HEK293T (cell line): ENCODE measurements around the gene CCDC68.

ENCODE experiments used
- CTCF ChIA-PET: fragments of 350-600 bp; formaldehyde crosslinking; extraction: SDS; loops from one replicate; lab custom pipeline; 2021; ENCODE audit warnings: antibody characterized with exemption, inconsistent platforms; lab: Yijun Ruan, JAX
- POLR2A ChIA-PET: fragments of 350-600 bp; formaldehyde crosslinking; extraction: SDS; loops from one replicate; lab custom pipeline; 2020; ENCODE audit warnings: antibody characterized with exemption, inconsistent platforms; lab: Yijun Ruan, JAX
- DNase-seq: peaks from one replicate; pipeline ENCODE4 v3.0.0; 2012; ENCODE audit warnings: mixed read lengths; ENCODE audit errors: extremely low spot score
- ARNT ChIP-seq: fragments of 450-650 bp; IDR thresholded peaks from 2 replicates; pipeline ENCODE4 v1.6.1; 2017; ENCODE audit warnings: mild to moderate bottlenecking
- BHLHE40 ChIP-seq: fragments of 450-650 bp; IDR thresholded peaks from 2 replicates; pipeline ENCODE4 v1.6.1; 2016; ENCODE audit warnings: mild to moderate bottlenecking, moderate library complexity, borderline replicate concordance
- CTBP1 ChIP-seq: fragments of 450-650 bp; IDR thresholded peaks from 2 replicates; pipeline ENCODE4 v1.6.1; 2016; ENCODE audit warnings: borderline replicate concordance
- ELF4 ChIP-seq: fragments of 450-650 bp; IDR thresholded peaks from 2 replicates; pipeline ENCODE4 v1.6.1; 2017; ENCODE audit warnings: antibody characterized with exemption
- FOXA1 ChIP-seq: fragments of 450-650 bp; IDR thresholded peaks from 2 replicates; pipeline ENCODE4 v1.6.1; 2016; ENCODE audit warnings: mild to moderate bottlenecking
- FOXK2 ChIP-seq: fragments of 450-650 bp; IDR thresholded peaks from 2 replicates; pipeline ENCODE4 v1.6.1; 2016; ENCODE audit warnings: mild to moderate bottlenecking
- FOXM1 ChIP-seq: fragments of 450-650 bp; IDR thresholded peaks from 2 replicates; pipeline ENCODE4 v1.6.1; 2017; ENCODE audit warnings: mild to moderate bottlenecking, borderline replicate concordance
- HDGF ChIP-seq: fragments of 450-650 bp; IDR thresholded peaks from 2 replicates; pipeline ENCODE4 v1.6.1; 2017; ENCODE audit warnings: antibody characterized with exemption, borderline replicate concordance
- L3MBTL2 ChIP-seq: fragments of 450-650 bp; conservative IDR thresholded peaks from 2 replicates; pipeline ENCODE4 v1.6.1; 2016; ENCODE audit warnings: mild to moderate bottlenecking
- LEF1 ChIP-seq: fragments of 450-650 bp; IDR thresholded peaks from 2 replicates; pipeline ENCODE4 v1.6.1; 2017; ENCODE audit warnings: mild to moderate bottlenecking, borderline replicate concordance
- NFRKB ChIP-seq: fragments of 450-650 bp; IDR thresholded peaks from 2 replicates; pipeline ENCODE4 v1.6.1; 2016; ENCODE audit warnings: mild to moderate bottlenecking, moderate library complexity
- SP1 ChIP-seq: fragments of 450-650 bp; IDR thresholded peaks from 2 replicates; pipeline ENCODE4 v1.6.1; 2017
- SUZ12 ChIP-seq: fragments of 450-650 bp; IDR thresholded peaks from 2 replicates; pipeline ENCODE4 v1.6.1; 2016; ENCODE audit warnings: mild to moderate bottlenecking
- TARDBP ChIP-seq: fragments of 450-650 bp; IDR thresholded peaks from 2 replicates; pipeline ENCODE4 v1.6.1; 2016
- ZNF384 ChIP-seq: fragments of 450-650 bp; IDR thresholded peaks from 2 replicates; pipeline ENCODE4 v1.6.1; 2016
- TF ChIP-seq, protein P1 (sequence below): fragments of 450-650 bp; IDR thresholded peaks from 2 replicates; pipeline ENCODE4 v1.6.1; 2016

The CCDC68 gene

DNA sequence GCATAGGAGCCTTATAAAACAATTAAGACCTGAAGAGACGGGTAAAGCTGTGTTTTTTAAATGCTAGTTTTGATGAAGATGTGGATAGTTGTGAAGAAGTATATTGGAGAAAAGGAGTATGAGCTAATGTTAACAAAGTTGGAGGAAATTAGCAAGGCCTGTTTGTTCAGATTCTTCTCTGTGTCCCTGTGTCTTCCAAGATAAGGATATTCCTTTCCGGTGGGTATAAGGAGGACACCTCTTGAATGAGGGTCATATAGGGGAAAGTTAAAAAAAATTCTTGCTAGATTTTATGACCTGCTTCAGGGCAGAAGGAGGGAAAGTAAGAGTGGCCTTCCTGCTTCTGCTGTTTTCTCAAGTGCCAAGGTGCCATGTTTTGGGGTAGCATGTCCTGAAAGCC, 59.0 kb downstream of the CCDC68 start:
- no peak for DNase-seq

GRCh38 chr18:54899500-54899899, 59.8 kb downstream of the CCDC68 start:
- no peak for DNase-seq
- TF ChIP-seq L3MBTL2 (no peak), SUZ12 (no peak), FOXK2 (no peak), FOXM1 (no peak), ZNF384 (no peak), ARNT (no peak), LEF1 (no peak), SP1 (no peak), ELF4 (no peak)
- TF ChIP-seq, protein P1, sequence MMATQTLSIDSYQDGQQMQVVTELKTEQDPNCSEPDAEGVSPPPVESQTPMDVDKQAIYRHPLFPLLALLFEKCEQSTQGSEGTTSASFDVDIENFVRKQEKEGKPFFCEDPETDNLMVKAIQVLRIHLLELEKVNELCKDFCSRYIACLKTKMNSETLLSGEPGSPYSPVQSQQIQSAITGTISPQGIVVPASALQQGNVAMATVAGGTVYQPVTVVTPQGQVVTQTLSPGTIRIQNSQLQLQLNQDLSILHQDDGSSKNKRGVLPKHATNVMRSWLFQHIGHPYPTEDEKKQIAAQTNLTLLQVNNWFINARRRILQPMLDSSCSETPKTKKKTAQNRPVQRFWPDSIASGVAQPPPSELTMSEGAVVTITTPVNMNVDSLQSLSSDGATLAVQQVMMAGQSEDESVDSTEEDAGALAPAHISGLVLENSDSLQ: no peak
- CTCF ChIA-PET: no interaction called here
- POLR2A ChIA-PET: no interaction called here

More for the DNA sequence above, 59.0 kb downstream of the CCDC68 start:
- TF ChIP-seq LEF1: no peak
- TF ChIP-seq ELF4: no peak
- TF ChIP-seq NFRKB: no peak
- TF ChIP-seq BHLHE40: no peak
- no peak for TF ChIP-seq CTBP1
- no peak for TF ChIP-seq ARNT
- TF ChIP-seq FOXK2: no peak
- TF ChIP-seq HDGF: no peak
- TF ChIP-seq SP1: no peak
- no peak for TF ChIP-seq L3MBTL2
- no peak for TF ChIP-seq FOXA1
- TF ChIP-seq SUZ12: no peak
- ChIA-PET CTCF (no interaction called here), POLR2A (no interaction called here)

DNA sequence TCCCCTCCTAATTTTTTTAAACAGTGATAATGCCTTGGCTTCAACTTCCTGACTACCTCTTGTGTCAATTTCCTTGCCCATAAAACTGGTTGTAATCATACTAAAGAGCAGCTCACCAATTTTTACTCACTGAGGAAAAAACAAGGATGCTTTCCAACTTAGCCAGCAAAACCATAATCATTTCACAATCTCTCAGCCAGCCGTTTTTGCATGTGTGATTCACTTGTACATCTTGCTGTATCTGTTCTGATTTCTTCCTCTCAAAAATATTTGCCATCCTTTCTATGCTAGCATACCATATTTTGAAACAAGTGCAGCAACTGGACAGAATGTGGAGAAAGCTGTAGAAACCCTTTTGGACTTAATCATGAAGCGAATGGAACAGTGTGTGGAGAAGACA, 70.3 kb downstream of the CCDC68 start:
- TF ChIP-seq, protein P1: no peak
- TF ChIP-seq SP1 (no peak), FOXA1 (no peak), SUZ12 (no peak), LEF1 (no peak), FOXK2 (no peak), NFRKB (no peak)
- ChIA-PET CTCF (no interaction called here), POLR2A (no interaction called here)
- no peak for DNase-seq

GRCh38 chr18:54888378-54888777, 70.9 kb downstream of the CCDC68 start:
- DNase-seq: no peak
- CTCF ChIA-PET: no interaction called here
- POLR2A ChIA-PET: no interaction called here
- no peak for TF ChIP-seq TARDBP
- TF ChIP-seq FOXK2: no peak
- TF ChIP-seq NFRKB: no peak
- TF ChIP-seq L3MBTL2: no peak
- no peak for TF ChIP-seq SUZ12
- TF ChIP-seq ELF4: no peak
- TF ChIP-seq, protein P1: no peak
- TF ChIP-seq LEF1: no peak
- TF ChIP-seq CTBP1: no peak
- TF ChIP-seq FOXA1: no peak
- TF ChIP-seq ZNF384: no peak
- TF ChIP-seq SP1: no peak
- TF ChIP-seq ARNT: no peak
- TF ChIP-seq HDGF: no peak

DNA sequence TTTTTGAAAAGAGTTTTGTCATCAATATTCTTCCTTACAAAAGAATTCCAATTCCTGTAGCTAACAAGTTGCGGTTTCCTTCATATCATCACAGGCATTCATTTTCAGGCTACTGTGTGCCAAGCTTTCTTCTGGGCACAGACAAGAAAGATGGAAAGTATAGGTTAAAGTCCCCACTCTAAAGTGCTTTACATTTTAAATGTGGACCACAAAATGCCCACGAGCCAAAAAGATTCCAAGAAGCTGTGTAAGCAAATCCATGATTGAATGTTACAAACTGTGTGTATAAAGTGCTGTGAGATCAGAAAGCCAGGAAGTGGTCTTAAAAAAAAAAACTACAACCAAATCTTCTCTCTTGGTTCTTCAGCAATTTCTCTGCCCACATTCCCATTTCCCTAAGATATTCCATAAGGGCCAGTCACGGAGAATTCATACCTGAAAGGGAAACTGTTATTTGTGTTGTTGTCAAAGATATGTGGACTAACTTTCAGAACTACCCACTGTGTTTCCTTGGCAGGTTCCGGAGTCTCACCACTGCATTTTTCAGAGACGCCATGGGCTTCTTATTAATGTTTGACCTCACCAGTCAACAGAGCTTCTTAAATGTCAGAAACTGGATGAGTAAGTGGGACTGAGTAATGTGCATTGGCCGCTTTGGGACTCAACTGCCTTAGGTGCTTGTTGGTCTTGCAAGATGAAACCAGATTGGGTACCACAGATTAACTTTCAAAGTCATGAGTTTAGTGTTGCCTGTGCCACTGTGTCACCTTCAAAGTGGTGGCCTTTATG, 75.3 kb downstream of the CCDC68 start:
- no peak for TF ChIP-seq ELF4
- TF ChIP-seq L3MBTL2: no peak
- no peak for TF ChIP-seq ARNT
- no peak for TF ChIP-seq BHLHE40
- TF ChIP-seq SUZ12: no peak
- no peak for TF ChIP-seq ZNF384
- TF ChIP-seq TARDBP: no peak
- no peak for TF ChIP-seq CTBP1
- no peak for TF ChIP-seq SP1
- TF ChIP-seq FOXM1: no peak
- no peak for TF ChIP-seq FOXA1
- no peak for TF ChIP-seq NFRKB
- no peak for TF ChIP-seq FOXK2
- TF ChIP-seq, protein P1: no peak
- TF ChIP-seq LEF1: no peak
- TF ChIP-seq HDGF: no peak
- POLR2A ChIA-PET: no interaction called here
- DNase-seq: no peak
- CTCF ChIA-PET: interaction anchor here (0.6 kb wide), 2 partner anchors 99 to 296 kb away, joined by 3 read pairs; no protein-coding TSS in a partner anchor
